ENCODE measurements around the gene GIT2.

GIT2 gene

DNA sequence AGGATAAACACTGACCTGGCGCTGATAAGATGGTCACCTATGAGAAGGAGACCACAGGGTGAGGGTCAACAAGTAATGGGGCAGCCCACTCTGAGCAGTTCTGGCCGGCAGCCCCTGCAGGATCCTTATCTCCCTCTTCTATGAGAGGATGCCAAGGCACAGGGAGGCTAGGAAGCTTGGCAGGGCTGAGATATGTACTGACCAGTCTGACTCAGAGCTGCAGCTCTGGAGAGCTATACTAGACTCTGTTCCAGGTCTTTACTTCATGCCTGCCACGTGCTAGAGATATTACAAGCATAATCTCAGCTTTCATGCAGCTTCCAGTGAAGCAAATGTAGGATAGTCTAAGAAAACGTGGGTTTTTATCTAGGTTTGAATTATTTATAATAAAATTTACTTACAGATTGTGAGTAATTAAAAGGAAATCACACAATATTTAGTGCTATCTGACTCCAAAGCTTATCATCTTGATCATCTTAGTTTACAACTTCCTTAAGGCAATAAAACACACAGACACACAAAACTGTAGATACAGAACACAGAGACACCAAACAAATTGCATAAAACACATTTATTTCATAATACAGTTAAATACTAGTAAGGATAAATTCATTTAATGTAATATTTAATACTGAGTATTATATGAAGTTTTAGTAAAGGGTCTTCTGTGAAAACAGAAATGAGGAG, 32.3 kb downstream of the GIT2 start:
- H2AFZ ChIP-seq (ENCODE audit: low read depth), result no peak overlapping the region
- TF ChIP-seq, protein P1, sequence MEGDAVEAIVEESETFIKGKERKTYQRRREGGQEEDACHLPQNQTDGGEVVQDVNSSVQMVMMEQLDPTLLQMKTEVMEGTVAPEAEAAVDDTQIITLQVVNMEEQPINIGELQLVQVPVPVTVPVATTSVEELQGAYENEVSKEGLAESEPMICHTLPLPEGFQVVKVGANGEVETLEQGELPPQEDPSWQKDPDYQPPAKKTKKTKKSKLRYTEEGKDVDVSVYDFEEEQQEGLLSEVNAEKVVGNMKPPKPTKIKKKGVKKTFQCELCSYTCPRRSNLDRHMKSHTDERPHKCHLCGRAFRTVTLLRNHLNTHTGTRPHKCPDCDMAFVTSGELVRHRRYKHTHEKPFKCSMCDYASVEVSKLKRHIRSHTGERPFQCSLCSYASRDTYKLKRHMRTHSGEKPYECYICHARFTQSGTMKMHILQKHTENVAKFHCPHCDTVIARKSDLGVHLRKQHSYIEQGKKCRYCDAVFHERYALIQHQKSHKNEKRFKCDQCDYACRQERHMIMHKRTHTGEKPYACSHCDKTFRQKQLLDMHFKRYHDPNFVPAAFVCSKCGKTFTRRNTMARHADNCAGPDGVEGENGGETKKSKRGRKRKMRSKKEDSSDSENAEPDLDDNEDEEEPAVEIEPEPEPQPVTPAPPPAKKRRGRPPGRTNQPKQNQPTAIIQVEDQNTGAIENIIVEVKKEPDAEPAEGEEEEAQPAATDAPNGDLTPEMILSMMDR (conservative IDR thresholded peaks at IDR 0.05; ENCODE audit: low read depth, low read length), result no peak
- no peaks in the 10 kb centered on the region for H3K4me1 ChIP-seq (ENCODE audit: low read depth, poor library complexity, severe bottlenecking)
- no peak overlapping the region for H3K27ac ChIP-seq
- no peaks in the 10 kb centered on the region for H3K36me3 ChIP-seq (ENCODE audit: insufficient read depth)
- no peak overlapping the region for H3K4me3 ChIP-seq (IDR thresholded peaks at IDR 0.05; ENCODE audit: insufficient read depth, low read depth, low read length)
- no peaks in the 10 kb centered on the region for H3K79me2 ChIP-seq (ENCODE audit: insufficient read depth, low read depth)
- H3K27me3 ChIP-seq (ENCODE audit: insufficient read depth, low read depth), result no peaks in the 10 kb centered on the region
- no peaks in the 10 kb centered on the region for H4K20me1 ChIP-seq (ENCODE audit: insufficient read depth)
- H3K9ac ChIP-seq, result no peak overlapping the region
- H3K4me2 ChIP-seq, result no peak overlapping the region

DNA sequence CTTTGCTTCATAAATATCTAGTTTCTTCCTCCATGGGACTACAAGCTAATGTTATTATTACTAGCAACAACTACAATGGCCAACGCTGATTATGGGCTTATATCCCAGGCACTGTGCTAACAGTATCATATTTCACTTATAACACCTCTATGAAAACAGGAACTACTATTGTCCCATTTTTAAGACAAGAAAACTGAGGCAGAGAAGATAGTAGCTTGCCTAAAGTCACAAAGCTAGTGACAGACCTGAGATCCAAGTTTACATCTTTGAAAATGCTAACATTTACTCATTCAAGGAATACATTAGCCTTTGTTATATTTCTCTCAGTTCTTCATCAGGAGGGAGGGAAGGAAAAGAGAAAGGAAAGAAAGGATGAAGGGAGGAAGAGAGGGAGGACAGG, 32.8 kb downstream of the GIT2 start:
- Histone ChIP-seq H2AFZ (ENCODE audit: low read depth) (no peak overlapping the region), H3K4me2 (no peak overlapping the region), H3K36me3 (ENCODE audit: insufficient read depth) (no peaks in the 10 kb centered on the region), H3K27ac (no peak overlapping the region), H3K4me1 (ENCODE audit: low read depth, poor library complexity, severe bottlenecking) (no peaks in the 10 kb centered on the region), H3K79me2 (ENCODE audit: insufficient read depth, low read depth) (no peaks in the 10 kb centered on the region), H4K20me1 (ENCODE audit: insufficient read depth) (no peaks in the 10 kb centered on the region), H3K27me3 (ENCODE audit: insufficient read depth, low read depth) (no peaks in the 10 kb centered on the region), H3K9ac (no peak overlapping the region), H3K4me3 (IDR thresholded peaks at IDR 0.05; ENCODE audit: insufficient read depth, low read depth, low read length) (no peak overlapping the region)
- TF ChIP-seq, protein P1 (conservative IDR thresholded peaks at IDR 0.05; ENCODE audit: low read depth, low read length), result no peak

DNA sequence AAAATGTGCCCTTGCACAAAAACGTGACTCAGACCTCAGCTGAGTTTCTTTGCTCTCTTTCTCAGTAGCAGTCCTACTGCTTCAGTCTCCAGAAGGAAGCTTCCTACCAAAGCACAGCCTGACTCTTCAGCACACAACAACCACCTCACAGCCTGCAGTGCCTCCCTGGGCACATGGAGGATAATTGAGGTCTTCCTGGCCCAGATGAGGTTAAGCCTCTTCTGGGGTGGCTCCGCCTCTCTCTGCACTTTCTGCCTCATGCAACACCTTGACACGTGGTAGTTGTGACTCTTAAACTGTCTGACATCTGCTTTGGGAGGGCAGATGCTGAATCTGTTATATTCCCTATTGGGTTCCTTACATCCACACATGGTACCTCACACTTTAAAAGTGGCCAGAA, 33.8 kb downstream of the GIT2 start:
- no peaks in the 10 kb centered on the region for H3K79me2 ChIP-seq (ENCODE audit: insufficient read depth, low read depth)
- H3K9ac ChIP-seq, result no peak overlapping the region
- H4K20me1 ChIP-seq (ENCODE audit: insufficient read depth), result no peaks in the 10 kb centered on the region
- no peak overlapping the region for H3K4me3 ChIP-seq (IDR thresholded peaks at IDR 0.05; ENCODE audit: insufficient read depth, low read depth, low read length)
- no peak overlapping the region for H3K4me2 ChIP-seq
- H3K36me3 ChIP-seq (ENCODE audit: insufficient read depth), result no peaks in the 10 kb centered on the region
- no peaks in the 10 kb centered on the region for H3K27me3 ChIP-seq (ENCODE audit: insufficient read depth, low read depth)
- no peak overlapping the region for H2AFZ ChIP-seq (ENCODE audit: low read depth)
- no peaks in the 10 kb centered on the region for H3K4me1 ChIP-seq (ENCODE audit: low read depth, poor library complexity, severe bottlenecking)
- H3K27ac ChIP-seq, result no peak overlapping the region
- TF ChIP-seq, protein P1 (conservative IDR thresholded peaks at IDR 0.05; ENCODE audit: low read depth, low read length), result no peak

DNA sequence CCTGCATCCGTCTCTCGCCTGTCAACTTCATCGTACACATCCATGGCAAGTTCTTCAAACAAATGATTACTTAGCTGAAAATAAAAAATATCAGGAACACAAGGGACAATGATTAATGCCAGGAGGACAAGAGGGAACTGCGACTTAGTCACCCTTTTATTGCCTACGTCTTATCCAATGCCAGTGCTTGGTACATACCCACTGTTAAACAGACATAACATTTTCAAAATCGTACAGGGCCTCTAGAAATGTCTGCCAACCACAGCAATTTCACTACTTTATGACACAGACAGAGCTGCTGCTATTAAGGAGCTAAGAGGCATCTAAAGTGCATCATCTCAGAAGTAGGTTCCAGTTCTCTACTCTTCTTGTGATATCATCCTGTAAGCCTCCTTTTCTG, 34.6 kb downstream of the GIT2 start:
- Histone ChIP-seq H3K9ac (no peak overlapping the region), H2AFZ (ENCODE audit: low read depth) (no peak overlapping the region), H3K4me3 (IDR thresholded peaks at IDR 0.05; ENCODE audit: insufficient read depth, low read depth, low read length) (no peak overlapping the region), H3K27me3 (ENCODE audit: insufficient read depth, low read depth) (no peaks in the 10 kb centered on the region), H3K79me2 (ENCODE audit: insufficient read depth, low read depth) (no peaks in the 10 kb centered on the region), H4K20me1 (ENCODE audit: insufficient read depth) (no peaks in the 10 kb centered on the region), H3K36me3 (ENCODE audit: insufficient read depth) (no peaks in the 10 kb centered on the region), H3K4me1 (ENCODE audit: low read depth, poor library complexity, severe bottlenecking) (no peaks in the 10 kb centered on the region), H3K4me2 (no peak overlapping the region), H3K27ac (no peak overlapping the region)
- TF ChIP-seq, protein P1 (conservative IDR thresholded peaks at IDR 0.05; ENCODE audit: low read depth, low read length), result no peak
